Lower lobe of right lung (tissue), 2 donors: ENCODE data around the gene CLNS1A. TPM values are rescaled to one million over a fixed set of nuclear protein-coding genes. Genes with fewer than 3 reads are reported as not detected.
"Not testable (repeated sequence)": the region's sequence is repeated elsewhere in the genome, so short reads cannot be mapped to it uniquely, and the experiment has no call there.

Experiments
- ATAC-seq, 2 donors: fragments of 200-7000 bp; cut with Tn5 transposase; one replicate each; pipeline ENCODE4 v1.9.1; 2020 to 2022; ENCODE audit warnings: mild to moderate bottlenecking in 2 of 2, moderate library complexity in 2 of 2
- DNase-seq: peaks from one replicate; pipeline ENCODE4 v3.0.0-alpha.2; 2020
- H3K27ac ChIP-seq: fragments of 200-600 bp; one replicate; pipeline ENCODE4 v1.8.0; 2022
- H3K27me3 ChIP-seq: fragments of 200-600 bp; one replicate; pipeline ENCODE4 v1.8.0; 2022; ENCODE audit warnings: low read depth
- H3K36me3 ChIP-seq: fragments of 200-600 bp; one replicate; pipeline ENCODE4 v1.8.0; 2022; ENCODE audit warnings: mild to moderate bottlenecking
- H3K4me1 ChIP-seq: fragments of 200-600 bp; one replicate; pipeline ENCODE4 v1.8.0; 2022
- H3K4me3 ChIP-seq: fragments of 200-600 bp; one replicate; pipeline ENCODE4 v1.8.0; 2022; ENCODE audit warnings: mild to moderate bottlenecking
- H3K9me3 ChIP-seq: fragments of 200-600 bp; one replicate; pipeline ENCODE4 v1.8.0; 2022
- CTCF ChIP-seq: fragments of 200-600 bp; IDR thresholded peaks from one replicate; pipeline ENCODE4 v1.8.0; 2022; ENCODE audit warnings: antibody characterized with exemption, mild to moderate bottlenecking
- intact Hi-C: fragments of 100-400 bp; cut with DNase I; formaldehyde crosslinking; loops from one replicate; pipeline ENCODE4 v1.11.0; 2022
- total RNA-seq: library from RNA; stranded (reverse); fragmentation: NEBNext Ultra II Directional; extraction: Animal tissue kit (Norgen Biotek cat#: 25700); gene quantifications from one replicate; pipeline ENCODE4 v1.2.1, GENCODE V29; 2021
- donor health status: DM: no; HTN: yes; CAD: no; lungs with severe emphysema.

The CLNS1A gene
- total RNA-seq, 1 donor from 2014 or later, result 72.6 TPM

- ATAC-seq, result no peak
- no peak for DNase-seq
- Histone ChIP-seq H3K4me3 (no peak overlapping the region), H3K9me3 (no peaks in the 10 kb centered on the region), H3K36me3 (no peaks in the 10 kb centered on the region), H3K27me3 (no peaks in the 10 kb centered on the region), H3K27ac (no peak overlapping the region), H3K4me1 (no peaks in the 10 kb centered on the region)
- TF ChIP-seq CTCF, result no peak
- intact Hi-C loops, result no loop called here
Measured at GRCh38 chr11:77642228-77642627, 4.6 kb upstream of the CLNS1A start.

DNA sequence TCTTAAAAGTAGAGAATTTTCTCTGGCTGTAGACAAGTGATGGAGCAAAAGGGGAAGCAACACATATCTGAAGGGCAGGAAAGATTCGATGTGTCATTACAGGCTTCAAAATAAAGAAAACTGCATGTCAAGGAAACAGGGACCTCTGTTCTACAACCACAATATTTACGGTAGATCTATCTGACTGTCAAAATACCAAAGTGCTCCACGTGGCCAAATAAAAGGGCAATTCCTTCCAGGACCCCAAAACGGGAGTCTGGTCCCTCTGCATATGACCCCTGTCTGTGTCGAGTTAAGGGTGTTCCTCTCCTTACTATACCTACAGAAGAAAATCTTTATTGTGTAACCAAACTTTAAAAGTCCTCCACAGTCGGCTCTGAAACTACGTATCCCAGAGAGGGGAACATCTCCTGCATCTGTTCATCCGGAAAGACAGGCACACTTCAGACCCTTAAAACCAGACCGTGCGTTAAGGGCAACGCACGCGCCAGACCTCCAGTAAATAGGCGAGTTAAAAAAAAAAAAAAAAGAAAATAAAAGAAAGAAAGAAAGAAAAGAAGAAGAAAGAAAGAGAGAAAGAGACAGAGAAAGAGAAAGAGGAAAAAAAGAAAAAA lies 756 bp downstream of the CLNS1A start:
- TF ChIP-seq CTCF, result no peak
- no peaks in the 10 kb centered on the region for H3K36me3 ChIP-seq
- H3K4me3 ChIP-seq, result peak overlapping the region; percentile 86
- no peak for ATAC-seq
- no peaks in the 10 kb centered on the region for H3K9me3 ChIP-seq
- DNase-seq, result no peak
- H3K4me1 ChIP-seq, result peaks cover 27% of the 10 kb centered on the region
- peak overlapping the region; percentile 76 for H3K27ac ChIP-seq
- no peaks in the 10 kb centered on the region for H3K27me3 ChIP-seq
- intact Hi-C loops, result no loop called here

GRCh38 chr11:77633926-77634325 lies 3.7 kb downstream of the CLNS1A start:
- H3K27ac ChIP-seq, H3K4me3 ChIP-seq, H3K9me3 ChIP-seq, ATAC-seq, intact Hi-C loops, H3K27me3 ChIP-seq: not testable (repeated sequence)
- Histone ChIP-seq H3K36me3 (peaks cover 10% of the 10 kb centered on the region), H3K4me1 (peaks cover 36% of the 10 kb centered on the region)
- DNase-seq, result peak; percentile 58

GRCh38 chr11:77630157-77630710 lies 7.4 kb downstream of the CLNS1A start:
- ATAC-seq, result no peak
- Histone ChIP-seq H3K9me3 (no peaks in the 10 kb centered on the region), H3K4me1 (peaks cover 19% of the 10 kb centered on the region), H3K36me3 (peaks cover 36% of the 10 kb centered on the region), H3K27ac (no peak overlapping the region), H3K27me3 (no peaks in the 10 kb centered on the region), H3K4me3 (no peak overlapping the region)
- no peak for DNase-seq
- intact Hi-C loops, result no loop called here
- no peak for TF ChIP-seq CTCF

DNA sequence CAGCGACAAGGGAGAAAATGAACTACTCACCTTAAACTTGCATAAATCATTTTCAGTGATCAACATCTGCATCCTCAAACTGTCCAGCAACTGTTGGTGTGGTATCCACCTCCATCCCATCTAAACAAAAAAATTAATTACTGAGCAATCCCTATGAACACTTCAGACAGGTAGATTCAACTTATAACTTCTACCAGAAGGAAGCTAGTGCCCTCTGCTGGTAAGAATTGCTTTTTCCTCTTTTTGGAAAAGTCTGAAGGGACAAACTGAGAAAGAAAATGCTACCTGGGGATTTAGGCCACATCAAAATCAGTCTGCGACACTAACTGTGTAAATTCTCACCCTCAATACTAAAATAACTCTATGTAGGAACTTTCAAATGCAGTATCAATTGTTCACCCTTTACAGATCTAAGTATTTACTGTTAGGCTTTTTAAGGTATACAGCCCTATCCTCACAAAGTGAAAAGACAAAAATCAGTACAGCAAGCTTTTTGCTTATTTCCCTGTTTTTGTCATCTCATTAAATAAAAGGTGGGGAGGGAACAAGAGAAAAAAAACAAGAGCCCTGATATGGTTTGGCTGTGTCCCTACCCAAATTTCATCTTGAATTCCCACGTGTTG lies 17.9 kb downstream of the CLNS1A start:
- no peaks in the 10 kb centered on the region for H3K27me3 ChIP-seq
- H3K27ac ChIP-seq, result no peak overlapping the region
- intact Hi-C loops, result no loop called here
- no peaks in the 10 kb centered on the region for H3K4me1 ChIP-seq
- H3K9me3 ChIP-seq, result no peaks in the 10 kb centered on the region
- TF ChIP-seq CTCF, result peak; percentile 72
- peaks cover 96% of the 10 kb centered on the region for H3K36me3 ChIP-seq
- H3K4me3 ChIP-seq, result no peak overlapping the region
- DNase-seq (no peak), ATAC-seq (no peak)

DNA sequence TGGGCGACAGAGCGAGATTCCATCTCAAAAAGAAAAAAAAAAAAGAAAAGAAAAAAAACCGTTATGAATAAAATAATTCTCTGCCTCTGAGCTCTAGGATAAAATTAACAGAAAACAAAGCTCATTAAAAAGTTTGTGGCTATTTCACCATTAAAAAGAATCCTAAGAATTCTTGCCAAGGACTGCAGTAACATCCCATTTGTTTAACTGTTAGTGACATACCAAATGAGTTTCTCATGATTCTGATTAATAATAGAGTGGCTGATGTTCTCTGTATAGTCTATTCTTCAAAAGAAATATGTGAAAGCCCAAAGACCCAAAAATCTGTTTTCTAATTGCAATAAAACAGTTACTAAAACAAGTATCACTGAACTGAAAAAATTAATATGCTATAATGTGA lies 19.7 kb downstream of the CLNS1A start:
- TF ChIP-seq CTCF, result no peak
- no peak overlapping the region for H3K4me3 ChIP-seq
- no peaks in the 10 kb centered on the region for H3K9me3 ChIP-seq
- no peaks in the 10 kb centered on the region for H3K27me3 ChIP-seq
- H3K27ac ChIP-seq, result no peak overlapping the region
- H3K36me3 ChIP-seq, result peaks cover 95% of the 10 kb centered on the region
- ATAC-seq (no peak), DNase-seq (no peak)
- no peaks in the 10 kb centered on the region for H3K4me1 ChIP-seq
- intact Hi-C loops, result no loop called here
